B cell (primary cell): ENCODE results near the gene CCL3.
"Not testable (repeated sequence)": the region's sequence is repeated elsewhere in the genome, so short reads cannot be mapped to it uniquely, and the experiment has no call there.

ENCODE experiments used
- EZH2 ChIP-seq: IDR thresholded peaks from 2 replicates; pipeline ENCODE4 v1.6.1; 2012; ENCODE audit warnings: borderline replicate concordance, low read depth, mild to moderate bottlenecking, moderate library complexity, low read length; ENCODE audit not compliant: insufficient read depth, poor library complexity, severe bottlenecking
- TF ChIP-seq, protein P1 (sequence below): fragments of 200-600 bp; IDR thresholded peaks from one replicate; pipeline ENCODE4 v1.8.0; 2022; ENCODE audit warnings: antibody characterized with exemption, mild to moderate bottlenecking

DNA sequence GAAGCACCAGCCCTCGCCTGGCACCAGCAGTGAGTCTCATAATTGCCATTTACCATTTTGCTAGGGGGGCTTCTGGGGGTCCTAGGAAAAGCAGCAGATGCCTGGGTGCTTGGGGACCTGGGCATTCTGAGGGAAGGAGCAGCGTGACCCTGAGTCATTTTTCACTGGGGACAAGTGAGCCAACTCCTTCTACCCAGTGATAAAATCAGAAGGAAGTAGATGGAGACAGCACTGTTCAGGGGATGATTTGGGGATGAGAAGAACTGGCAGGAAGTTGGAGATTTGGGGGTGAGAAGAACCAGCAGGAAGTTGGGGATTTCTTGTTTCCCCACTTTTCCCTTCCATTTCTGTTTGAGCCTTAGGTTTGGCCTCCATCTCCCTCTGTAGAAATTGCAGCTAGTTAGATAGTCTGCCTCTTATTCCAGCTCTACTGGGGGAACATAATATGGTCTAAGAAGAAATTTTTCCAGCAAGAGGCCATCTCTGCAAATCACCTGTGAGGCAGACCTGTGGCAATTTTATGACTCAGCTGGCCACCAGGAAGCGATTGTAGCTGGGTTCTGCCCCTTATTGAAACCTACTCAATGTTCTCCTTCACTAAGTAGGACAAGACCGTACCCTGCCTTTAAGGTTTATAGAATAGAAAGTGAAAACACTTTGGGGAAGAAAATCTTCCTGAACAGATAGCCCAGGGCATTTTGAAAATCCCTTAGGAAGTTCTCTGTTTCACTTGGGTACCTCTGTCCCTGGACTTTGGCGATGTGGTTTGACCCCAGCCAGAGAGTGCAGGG lies 8.1 kb downstream of the CCL3 start:
- not testable (repeated sequence) for TF ChIP-seq EZH2
- TF ChIP-seq, protein P1, sequence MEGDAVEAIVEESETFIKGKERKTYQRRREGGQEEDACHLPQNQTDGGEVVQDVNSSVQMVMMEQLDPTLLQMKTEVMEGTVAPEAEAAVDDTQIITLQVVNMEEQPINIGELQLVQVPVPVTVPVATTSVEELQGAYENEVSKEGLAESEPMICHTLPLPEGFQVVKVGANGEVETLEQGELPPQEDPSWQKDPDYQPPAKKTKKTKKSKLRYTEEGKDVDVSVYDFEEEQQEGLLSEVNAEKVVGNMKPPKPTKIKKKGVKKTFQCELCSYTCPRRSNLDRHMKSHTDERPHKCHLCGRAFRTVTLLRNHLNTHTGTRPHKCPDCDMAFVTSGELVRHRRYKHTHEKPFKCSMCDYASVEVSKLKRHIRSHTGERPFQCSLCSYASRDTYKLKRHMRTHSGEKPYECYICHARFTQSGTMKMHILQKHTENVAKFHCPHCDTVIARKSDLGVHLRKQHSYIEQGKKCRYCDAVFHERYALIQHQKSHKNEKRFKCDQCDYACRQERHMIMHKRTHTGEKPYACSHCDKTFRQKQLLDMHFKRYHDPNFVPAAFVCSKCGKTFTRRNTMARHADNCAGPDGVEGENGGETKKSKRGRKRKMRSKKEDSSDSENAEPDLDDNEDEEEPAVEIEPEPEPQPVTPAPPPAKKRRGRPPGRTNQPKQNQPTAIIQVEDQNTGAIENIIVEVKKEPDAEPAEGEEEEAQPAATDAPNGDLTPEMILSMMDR, result not testable (repeated sequence)
